NCI-H748 (cell line): ENCODE data around the gene BDH2.

Experiments used
- DNase-seq: peaks from one replicate; lab custom pipeline; 2025; ENCODE audit not compliant: unreplicated experiment; lab: John Stamatoyannopoulos, UW

BDH2 gene

DNA sequence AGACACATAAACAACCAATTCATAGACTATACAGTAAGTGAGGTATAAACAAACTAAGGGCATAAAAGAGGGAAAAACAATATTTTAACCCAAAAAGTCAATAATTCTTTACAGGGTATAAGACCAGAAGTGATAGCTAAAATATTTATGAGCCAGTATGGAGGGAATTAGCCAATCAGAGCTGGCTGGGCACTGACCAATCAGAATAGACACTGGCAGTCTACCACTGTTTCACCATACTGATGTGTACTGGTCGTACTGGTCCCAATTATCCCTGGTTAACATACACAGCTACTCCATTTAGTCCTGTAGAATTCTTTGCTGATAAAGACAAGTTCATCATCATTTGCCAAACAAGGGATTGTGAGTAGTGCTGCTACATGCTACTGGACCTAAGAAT, 70.3 kb downstream of the BDH2 start:
- no peak for DNase-seq
